ENCODE results near the gene SCNN1B.
A peak's percentile ranks its signal among the peaks of the same experiment; 100 is the strongest.

The SCNN1B gene

GRCh38 chr16:23278031-23278430 is 24.1 kb upstream of the SCNN1B start:
- no peak for DNase-seq (ENCODE audit: low read depth)
- TF ChIP-seq, protein P1, sequence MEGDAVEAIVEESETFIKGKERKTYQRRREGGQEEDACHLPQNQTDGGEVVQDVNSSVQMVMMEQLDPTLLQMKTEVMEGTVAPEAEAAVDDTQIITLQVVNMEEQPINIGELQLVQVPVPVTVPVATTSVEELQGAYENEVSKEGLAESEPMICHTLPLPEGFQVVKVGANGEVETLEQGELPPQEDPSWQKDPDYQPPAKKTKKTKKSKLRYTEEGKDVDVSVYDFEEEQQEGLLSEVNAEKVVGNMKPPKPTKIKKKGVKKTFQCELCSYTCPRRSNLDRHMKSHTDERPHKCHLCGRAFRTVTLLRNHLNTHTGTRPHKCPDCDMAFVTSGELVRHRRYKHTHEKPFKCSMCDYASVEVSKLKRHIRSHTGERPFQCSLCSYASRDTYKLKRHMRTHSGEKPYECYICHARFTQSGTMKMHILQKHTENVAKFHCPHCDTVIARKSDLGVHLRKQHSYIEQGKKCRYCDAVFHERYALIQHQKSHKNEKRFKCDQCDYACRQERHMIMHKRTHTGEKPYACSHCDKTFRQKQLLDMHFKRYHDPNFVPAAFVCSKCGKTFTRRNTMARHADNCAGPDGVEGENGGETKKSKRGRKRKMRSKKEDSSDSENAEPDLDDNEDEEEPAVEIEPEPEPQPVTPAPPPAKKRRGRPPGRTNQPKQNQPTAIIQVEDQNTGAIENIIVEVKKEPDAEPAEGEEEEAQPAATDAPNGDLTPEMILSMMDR (conservative IDR thresholded peaks at IDR 0.05; ENCODE audit: control insufficient read depth, insufficient read depth, low read depth, low read length) = no peak
- no peak overlapping the region for H3K4me3 ChIP-seq (ENCODE audit: control insufficient read depth, low read depth, low read length)

- no peak for DNase-seq (ENCODE audit: low read depth)
- no peak overlapping the region for H3K4me3 ChIP-seq (ENCODE audit: control insufficient read depth, low read depth, low read length)
- TF ChIP-seq, protein P1 (conservative IDR thresholded peaks at IDR 0.05; ENCODE audit: control insufficient read depth, insufficient read depth, low read depth, low read length) = no peak
Observed at GRCh38 chr16:23279721-23280153, 22.4 kb upstream of the SCNN1B start.

DNA sequence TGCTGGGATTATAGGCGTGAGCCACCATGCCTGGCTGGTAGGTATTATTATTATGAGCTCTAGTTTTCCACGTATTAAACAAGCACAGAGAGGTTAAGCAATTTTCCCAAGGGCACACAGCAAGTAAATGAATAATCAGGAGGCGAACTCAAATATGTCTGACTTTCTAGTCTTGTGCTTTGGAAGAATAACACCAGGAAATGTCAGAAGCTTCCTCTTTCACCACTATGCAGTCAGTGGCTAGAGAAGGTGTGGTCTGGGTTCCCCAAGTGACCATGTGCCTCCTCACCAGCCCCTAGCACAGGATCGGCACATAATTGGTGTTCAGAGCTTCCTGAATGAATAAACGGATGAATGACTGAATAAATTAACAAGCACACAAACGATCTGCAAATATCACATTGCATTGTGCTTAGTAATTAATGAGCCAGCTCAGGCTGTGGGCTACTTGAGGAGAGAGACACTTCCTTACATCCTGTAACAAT is 21.6 kb upstream of the SCNN1B start:
- TF ChIP-seq, protein P1 (conservative IDR thresholded peaks at IDR 0.05; ENCODE audit: control insufficient read depth, insufficient read depth, low read depth, low read length) = no peak
- DNase-seq (ENCODE audit: low read depth) = no peak
- no peak overlapping the region for H3K4me3 ChIP-seq (ENCODE audit: control insufficient read depth, low read depth, low read length)

GRCh38 chr16:23282568-23282967 is 19.5 kb upstream of the SCNN1B start:
- TF ChIP-seq, protein P1 (conservative IDR thresholded peaks at IDR 0.05; ENCODE audit: control insufficient read depth, insufficient read depth, low read depth, low read length) = no peak
- no peak for DNase-seq (ENCODE audit: low read depth)
- H3K4me3 ChIP-seq (ENCODE audit: control insufficient read depth, low read depth, low read length) = no peak overlapping the region

GRCh38 chr16:23283571-23283970 is 18.5 kb upstream of the SCNN1B start:
- TF ChIP-seq, protein P1 (conservative IDR thresholded peaks at IDR 0.05; ENCODE audit: control insufficient read depth, insufficient read depth, low read depth, low read length) = no peak
- no peak overlapping the region for H3K4me3 ChIP-seq (ENCODE audit: control insufficient read depth, low read depth, low read length)
- no peak for DNase-seq (ENCODE audit: low read depth)

DNA sequence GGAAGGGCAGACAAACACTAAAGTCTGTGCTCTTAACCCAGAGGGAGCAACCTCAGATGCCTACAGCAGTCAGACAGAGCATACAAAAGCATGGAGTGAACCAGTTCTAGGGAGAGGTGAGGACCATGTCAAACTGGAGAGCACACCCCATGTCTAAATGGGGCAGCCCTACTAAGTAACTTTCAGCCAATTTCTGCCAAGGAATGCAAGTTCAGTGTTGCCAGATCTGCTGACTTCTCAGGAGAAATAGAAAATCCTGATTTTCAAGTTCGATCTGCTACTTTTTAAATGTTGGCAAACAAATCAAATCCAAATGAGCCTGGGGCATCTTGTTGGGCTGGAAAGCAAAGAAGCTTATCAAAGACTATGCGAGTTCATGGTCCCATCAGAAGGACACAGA is 17.5 kb upstream of the SCNN1B start:
- H3K4me3 ChIP-seq (ENCODE audit: control insufficient read depth, low read depth, low read length) = no peak overlapping the region
- TF ChIP-seq, protein P1 (conservative IDR thresholded peaks at IDR 0.05; ENCODE audit: control insufficient read depth, insufficient read depth, low read depth, low read length) = no peak
- no peak for DNase-seq (ENCODE audit: low read depth)

DNA sequence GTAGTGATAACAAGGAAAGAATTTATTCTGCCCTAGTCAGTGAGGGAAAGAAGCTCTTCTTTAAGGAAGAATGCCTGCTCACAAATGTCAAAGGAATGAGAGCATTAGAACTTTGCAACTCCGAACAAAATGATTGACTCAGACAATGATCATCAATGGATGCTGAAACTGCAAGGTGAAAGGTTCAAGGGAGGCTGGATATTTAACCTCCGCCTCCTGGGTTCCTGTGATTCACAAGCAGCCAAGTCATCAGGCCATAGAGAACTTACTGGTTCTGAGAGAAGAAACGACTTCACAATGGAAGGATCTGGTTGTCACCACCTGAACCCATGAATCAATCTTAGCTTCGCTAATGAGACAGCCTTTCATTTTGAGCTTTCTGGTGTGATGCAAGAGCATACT is 16.0 kb upstream of the SCNN1B start:
- no peak overlapping the region for H3K4me3 ChIP-seq (ENCODE audit: control insufficient read depth, low read depth, low read length)
- TF ChIP-seq, protein P1 (conservative IDR thresholded peaks at IDR 0.05; ENCODE audit: control insufficient read depth, insufficient read depth, low read depth, low read length) = no peak
- peak; percentile 78 for DNase-seq (ENCODE audit: low read depth)

Measured in fibroblast of mammary gland (primary cell).